Endothelial cell of umbilical vein (primary cell): ENCODE results near the gene LTN1. TPM values are rescaled to one million over a fixed set of nuclear protein-coding genes. Genes with fewer than 3 reads are reported as not detected.

Experiments used
- BruUV-seq: library from RNA; stranded (reverse); fragments of 400-500 nt; replicated peaks from 2 replicates; lab custom pipeline; 2021; lab: Mats Ljungman, UMichigan
- CTCF ChIA-PET: fragments of 300-600, 350-600 bp; sonication (Branson Sonifier 250); formaldehyde crosslinking; loops from one replicate; lab custom pipeline; 2021; ENCODE audit warnings: antibody characterized with exemption, inconsistent platforms; lab: Charles Lee
- POLR2A ChIA-PET: fragments of 300-600, 350-600 bp; sonication (Branson Sonifier 250); formaldehyde crosslinking; loops from one replicate; lab custom pipeline; 2021; ENCODE audit warnings: antibody characterized with exemption, inconsistent platforms; lab: Charles Lee
- DNase-seq: peaks from one replicate; pipeline ENCODE4 v3.0.0-alpha.2; 2011; ENCODE audit warnings: low read depth, low spot score
- FAIRE-seq: peaks from 2 replicates; lab custom pipeline; 2011; peaks lifted over from hg19 to GRCh38; lab: Jason Lieb, UNC
- H2AFZ ChIP-seq: 2 replicates; pipeline ENCODE4 v1.6.0; 2012; ENCODE audit warnings: low read depth, low read length, control low read depth, inconsistent platforms
- H3K27ac ChIP-seq: 2 replicates; pipeline ENCODE4 v1.5.1; 2011; ENCODE audit warnings: low read depth, mild to moderate bottlenecking, control low read depth, low read length, moderate library complexity; ENCODE audit not compliant: insufficient read depth
- H3K27me3 ChIP-seq, 2 experiments: 2 replicates each; pipeline versions ENCODE4 v1.6.0 to v1.6.1; 2011; ENCODE audit warnings: low read length in 2 of 2, mixed read lengths in 1 of 2; ENCODE audit not compliant: control insufficient read depth in 2 of 2, insufficient read depth in 2 of 2
- H3K36me3 ChIP-seq, 2 experiments: 2 replicates in 1 of 2; 3 replicates in 1 of 2; pipeline ENCODE4 v1.5.1; 2011; ENCODE audit warnings: low read length in 2 of 2, mild to moderate bottlenecking in 1 of 2, moderate library complexity in 1 of 2; ENCODE audit not compliant: control insufficient read depth in 2 of 2, insufficient read depth in 2 of 2; ENCODE audit errors: extremely low read depth in 1 of 2
- H3K4me1 ChIP-seq: 3 replicates; pipeline ENCODE4 v1.5.1; 2011; ENCODE audit warnings: mild to moderate bottlenecking, low read length; ENCODE audit not compliant: control insufficient read depth, insufficient read depth; ENCODE audit errors: extremely low read depth
- H3K4me2 ChIP-seq: 2 replicates; pipeline ENCODE4 v1.6.1; 2011; ENCODE audit warnings: low read length, control low read depth, mixed read lengths; ENCODE audit not compliant: insufficient read depth
- H3K4me3 ChIP-seq, 3 experiments: fragments of 200-600 bp in 1 of 3; sonication (generic), shearing (Covaris generic) in 1 of 3; replicated peaks in 1 of 3; 2 replicates each; pipeline ENCODE4 v1.5.1; 2011 to 2016; ENCODE audit warnings: control low read depth in 3 of 3, low read length in 3 of 3, mild to moderate bottlenecking in 2 of 3, inconsistent platforms in 1 of 3, low read depth in 1 of 3, moderate library complexity in 1 of 3; ENCODE audit not compliant: insufficient read depth in 1 of 3
- H3K79me2 ChIP-seq: 2 replicates; pipeline ENCODE4 v1.6.0; 2012; ENCODE audit warnings: low read length, inconsistent platforms; ENCODE audit not compliant: control insufficient read depth, insufficient read depth
- H3K9ac ChIP-seq: replicated peaks from 2 replicates; pipeline ENCODE3; 2011; ENCODE audit warnings: low read length, control low read depth; ENCODE audit not compliant: insufficient read depth; ENCODE audit errors: extremely low read depth
- H3K9me1 ChIP-seq: replicated peaks from 3 replicates; pipeline ENCODE4 v1.6.0; 2011; ENCODE audit warnings: mild to moderate bottlenecking, low read length; ENCODE audit not compliant: control insufficient read depth, insufficient read depth; ENCODE audit errors: extremely low read depth
- H3K9me3 ChIP-seq: replicated peaks from 2 replicates; pipeline ENCODE4 v1.5.1; 2012; ENCODE audit warnings: low read length, inconsistent platforms; ENCODE audit not compliant: control insufficient read depth, insufficient read depth
- H4K20me1 ChIP-seq: replicated peaks from 2 replicates; pipeline ENCODE3; 2011; ENCODE audit warnings: mild to moderate bottlenecking, low read length; ENCODE audit not compliant: control insufficient read depth, insufficient read depth; ENCODE audit errors: extremely low read depth
- EZH2 ChIP-seq: IDR thresholded peaks from 2 replicates; pipeline ENCODE4 v1.6.1; 2012; ENCODE audit warnings: borderline replicate concordance, low read depth, mild to moderate bottlenecking, moderate library complexity, low read length, inconsistent platforms; ENCODE audit not compliant: severe bottlenecking
- FOS ChIP-seq: IDR thresholded peaks from 2 replicates; pipeline ENCODE4 v1.6.1; 2011; ENCODE audit warnings: mild to moderate bottlenecking, low read length, moderate library complexity, borderline replicate concordance; ENCODE audit not compliant: insufficient read depth
- GATA2 ChIP-seq: IDR thresholded peaks from 2 replicates; pipeline ENCODE4 v1.7.0; 2011; ENCODE audit warnings: low read depth, mild to moderate bottlenecking, moderate library complexity, mixed read lengths, low read length; ENCODE audit not compliant: insufficient read length, insufficient read depth
- JUN ChIP-seq: IDR thresholded peaks from 2 replicates; pipeline ENCODE4 v1.6.1; 2011; ENCODE audit warnings: borderline replicate concordance, low read depth; ENCODE audit not compliant: insufficient read length, insufficient read depth
- MAX ChIP-seq: IDR thresholded peaks from 2 replicates; pipeline ENCODE4 v1.6.1; 2011; ENCODE audit not compliant: insufficient read depth, insufficient read length
- MYC ChIP-seq: IDR thresholded peaks from one replicate; pipeline ENCODE4 v1.6.1; 2011; ENCODE audit warnings: mild to moderate bottlenecking, low read depth, low read length
- POLR2A ChIP-seq: IDR thresholded peaks from 2 replicates; pipeline ENCODE4 v1.6.1; 2012; ENCODE audit warnings: low read depth, mild to moderate bottlenecking, control low read depth, low read length
- POLR2AphosphoS5 ChIP-seq: IDR thresholded peaks from 2 replicates; pipeline ENCODE4 v1.6.1; 2012; ENCODE audit warnings: low read depth, mild to moderate bottlenecking, control low read depth, low read length, moderate library complexity; ENCODE audit not compliant: insufficient read depth
- dilution Hi-C: fragments of 300-500 bp; cut with MboI; formaldehyde crosslinking; loops from one replicate; pipeline ENCODE4 v1.15.0; 2019; ENCODE audit warnings: low sequenced_read_pairs; ENCODE audit not compliant: extremely low pct_ligation_motif_present
- intact Hi-C: fragments of 100-400 bp; cut with micrococcal nuclease; formaldehyde crosslinking; loops from one replicate; pipeline ENCODE4 v1.10.0; 2022
- polyA plus RNA-seq, 4 experiments: library from polyadenylated mRNA; depleted of rRNA in 3 of 4; stranded (reverse) in 3 of 4; unstranded in 1 of 4; fragments of >200 nt; gene quantifications; 2 replicates each; pipeline versions ENCODE4 v1.2.1 to v1.2.3, GENCODE V29; 2011 to 2012; ENCODE audit warnings: missing spikeins in 1 of 4
- total RNA-seq: library from RNA; stranded (reverse); gene quantifications from 2 replicates; pipeline ENCODE4 v1.2.3, GENCODE V29; 2021
- TF ChIP-seq, protein P1 (sequence below), 2 donors: IDR thresholded peaks; 1 replicate in 1 of 2; 2 replicates in 1 of 2; pipeline ENCODE4 v1.5.1; 2011; ENCODE audit warnings: low read length in 2 of 2, mild to moderate bottlenecking in 2 of 2, moderate library complexity in 2 of 2, control low read depth in 1 of 2, inconsistent platforms in 1 of 2, low read depth in 1 of 2; ENCODE audit not compliant: insufficient read depth in 1 of 2; ENCODE audit errors: extremely low read depth in 1 of 2

The LTN1 gene
- total and polyA plus RNA-seq, 2 donors (not counting 3 experiments of a cell fraction or from before 2014, with no cell fraction given): 3.8 to 23.0 TPM

DNA sequence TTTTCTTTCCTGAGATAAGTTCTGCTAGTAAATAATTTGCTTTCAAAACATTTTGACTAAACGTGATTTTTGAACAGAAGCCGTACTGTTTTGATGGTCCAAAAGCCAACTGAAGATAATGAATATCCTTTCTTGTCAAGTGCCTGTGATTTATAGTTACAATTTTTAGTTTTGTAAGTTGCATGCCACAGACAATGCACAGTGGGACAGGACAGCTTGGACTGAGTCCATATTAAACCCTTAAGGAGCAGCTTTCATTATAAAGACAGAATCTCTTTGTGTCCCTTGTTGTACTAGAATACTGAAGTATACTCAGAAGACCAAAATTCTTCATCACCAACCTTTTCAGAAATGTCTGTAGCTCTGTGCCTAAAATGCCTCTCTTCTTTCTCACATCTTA lies 92.2 kb downstream of the LTN1 start:
- CTCF ChIA-PET: interaction anchor here (1.5 kb wide), 1 partner anchor 13 kb away, joined by 5 read pairs; no protein-coding TSS in a partner anchor
- no peak for FAIRE-seq
- TF ChIP-seq MAX: no peak
- no peak for TF ChIP-seq POLR2AphosphoS5
- TF ChIP-seq POLR2A: no peak
- no peak for TF ChIP-seq FOS
- no peak for TF ChIP-seq GATA2
- no peak for TF ChIP-seq JUN
- TF ChIP-seq MYC: no peak

DNA sequence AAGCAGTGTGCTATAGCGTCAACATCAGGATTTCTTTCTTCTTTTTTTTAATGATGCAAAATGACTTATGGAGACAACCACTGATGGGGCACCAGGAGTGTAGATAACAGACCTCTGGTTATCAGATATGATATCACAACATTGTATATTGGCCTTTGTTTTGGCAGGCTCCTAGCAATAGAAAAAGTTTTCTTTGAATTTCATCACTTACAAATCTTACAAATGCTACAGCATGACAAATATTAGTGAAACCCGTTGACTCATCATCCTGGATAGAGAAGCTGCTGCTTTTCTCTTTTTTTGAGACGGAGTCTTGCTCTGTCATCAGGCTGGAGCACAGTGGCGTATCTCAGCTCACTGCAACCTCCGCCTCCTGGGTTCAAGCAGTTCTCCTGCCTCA lies 92.9 kb downstream of the LTN1 start:
- Histone ChIP-seq H3K4me3 (no peak overlapping the region), H3K79me2 (no peaks in the 10 kb centered on the region), H2AFZ (no peak overlapping the region), H4K20me1 (no peaks in the 10 kb centered on the region), H3K4me2 (no peak overlapping the region), H3K27ac (no peak overlapping the region), H3K27me3 (peaks cover 0 to 2% of the 10 kb centered on the region in 2 experiments), H3K9me1 (no peaks in the 10 kb centered on the region), H3K4me1 (no peaks in the 10 kb centered on the region), H3K9me3 (no peaks in the 10 kb centered on the region), H3K36me3 (no peaks in the 10 kb centered on the region), H3K9ac (no peak overlapping the region)
- intact Hi-C loops (no loop called here), dilution Hi-C loops (no loop called here)
- CTCF ChIA-PET: no interaction called here
- TF ChIP-seq MYC (no peak), POLR2A (no peak), POLR2AphosphoS5 (no peak), EZH2 (no peak), GATA2 (no peak), MAX (no peak), JUN (no peak), FOS (no peak)
- TF ChIP-seq, protein P1, sequence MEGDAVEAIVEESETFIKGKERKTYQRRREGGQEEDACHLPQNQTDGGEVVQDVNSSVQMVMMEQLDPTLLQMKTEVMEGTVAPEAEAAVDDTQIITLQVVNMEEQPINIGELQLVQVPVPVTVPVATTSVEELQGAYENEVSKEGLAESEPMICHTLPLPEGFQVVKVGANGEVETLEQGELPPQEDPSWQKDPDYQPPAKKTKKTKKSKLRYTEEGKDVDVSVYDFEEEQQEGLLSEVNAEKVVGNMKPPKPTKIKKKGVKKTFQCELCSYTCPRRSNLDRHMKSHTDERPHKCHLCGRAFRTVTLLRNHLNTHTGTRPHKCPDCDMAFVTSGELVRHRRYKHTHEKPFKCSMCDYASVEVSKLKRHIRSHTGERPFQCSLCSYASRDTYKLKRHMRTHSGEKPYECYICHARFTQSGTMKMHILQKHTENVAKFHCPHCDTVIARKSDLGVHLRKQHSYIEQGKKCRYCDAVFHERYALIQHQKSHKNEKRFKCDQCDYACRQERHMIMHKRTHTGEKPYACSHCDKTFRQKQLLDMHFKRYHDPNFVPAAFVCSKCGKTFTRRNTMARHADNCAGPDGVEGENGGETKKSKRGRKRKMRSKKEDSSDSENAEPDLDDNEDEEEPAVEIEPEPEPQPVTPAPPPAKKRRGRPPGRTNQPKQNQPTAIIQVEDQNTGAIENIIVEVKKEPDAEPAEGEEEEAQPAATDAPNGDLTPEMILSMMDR (IDR thresholded peaks at IDR 0.05; ENCODE audit: extremely low read depth in 1 of 2, insufficient read depth in 1 of 2, low read depth in 1 of 2, low read length in 2 of 2): no peak
- FAIRE-seq (no peak), DNase-seq (no peak)
- BruUV-seq: no TSS peak
- POLR2A ChIA-PET: no interaction called here

More for the DNA sequence above, 92.2 kb downstream of the LTN1 start:
- no peaks in the 10 kb centered on the region for H3K4me1 ChIP-seq
- H3K9me3 ChIP-seq: no peaks in the 10 kb centered on the region
- POLR2A ChIA-PET: no interaction called here
- dilution Hi-C loops (no loop called here), intact Hi-C loops (no loop called here)
- no peak overlapping the region for H3K9ac ChIP-seq
- no peak for DNase-seq
- H3K4me2 ChIP-seq: no peak overlapping the region
- no peaks in the 10 kb centered on the region for H4K20me1 ChIP-seq
- no peaks in the 10 kb centered on the region for H3K36me3 ChIP-seq
- no peak overlapping the region for H2AFZ ChIP-seq
- H3K27me3 ChIP-seq: peaks cover 0 to 2% of the 10 kb centered on the region in 2 experiments
- no peak overlapping the region for H3K27ac ChIP-seq
- no peak overlapping the region for H3K4me3 ChIP-seq
- BruUV-seq: no TSS peak
- H3K9me1 ChIP-seq: no peaks in the 10 kb centered on the region
- no peaks in the 10 kb centered on the region for H3K79me2 ChIP-seq
